ENCODE results near the gene ZNF554. TPM values are rescaled to one million over a fixed set of nuclear protein-coding genes. Genes with fewer than 3 reads are reported as not detected.

The ZNF554 gene
- total and polyA plus RNA-seq, 2 of the 8 experiments (the other 6 are each of a cell fraction or from before 2014, with no cell fraction given) = 1.8 to 5.7 TPM

- Histone ChIP-seq H3K27me3 (replicated peaks in 1 of 4; ENCODE audit: control insufficient read depth in 3 of 4, extremely low read depth in 1 of 4, insufficient read depth in 3 of 4, low read length in 3 of 4) (no peaks in the 10 kb centered on the region; a peak in 1 of 7 replicates), H2BK5ac (ENCODE audit: low read depth, low read length) (no peak overlapping the region), H3K36me3 (ENCODE audit: control insufficient read depth in 2 of 4, insufficient read depth in 4 of 4, low read length in 3 of 4) (peaks cover 12 to 35% (median 28%) of the 10 kb centered on the region in 4 experiments), H2BK15ac (ENCODE audit: low read length) (no peak overlapping the region), H2AK5ac (ENCODE audit: low read depth, low read length) (no peak overlapping the region), H3K27ac (ENCODE audit: low read depth, low read length) (no peak overlapping the region), H3K4me3 (ENCODE audit: extremely low read depth in 1 of 4, insufficient read depth in 2 of 4, low read depth in 3 of 4, low read length in 4 of 4) (no peak overlapping the region), H3K4me2 (ENCODE audit: insufficient read depth in 1 of 2, low read depth in 2 of 2, low read length in 2 of 2) (no peak overlapping the region), H3K79me1 (ENCODE audit: low read depth, low read length) (no peaks in the 10 kb centered on the region), H3K9me3 (ENCODE audit: insufficient read depth in 2 of 2, low read depth in 1 of 2, low read length in 1 of 2) (peaks cover 70 to 86% of the 10 kb centered on the region in 2 experiments), H2BK120ac (replicated peaks; ENCODE audit: low read depth, low read length) (no peak overlapping the region), H3K23me2 (ENCODE audit: low read depth, low read length) (no peaks in the 10 kb centered on the region), H3K9ac (replicated peaks in 1 of 4; ENCODE audit: extremely low read depth in 1 of 4, low read depth in 3 of 4, low read length in 3 of 4) (no peak overlapping the region), H2AFZ (ENCODE audit: low read length) (no peak overlapping the region), H3K4ac (replicated peaks; ENCODE audit: insufficient read length, low read depth, low read length) (no peak overlapping the region), H3K56ac (replicated peaks; ENCODE audit: insufficient read length, low read depth, low read length) (no peak overlapping the region), H3K4me1 (replicated peaks in 1 of 4; ENCODE audit: control insufficient read depth in 3 of 4, insufficient read depth in 4 of 4, low read length in 3 of 4) (no peaks in the 10 kb centered on the region), H3K79me2 (ENCODE audit: control insufficient read depth in 1 of 2, insufficient read depth in 2 of 2, low read length in 2 of 2) (no peaks in the 10 kb centered on the region), H4K5ac (ENCODE audit: insufficient read length, low read depth, low read length) (no peak overlapping the region), H4K20me1 (replicated peaks in 1 of 2; ENCODE audit: control insufficient read depth in 1 of 2, insufficient read depth in 2 of 2, low read length in 2 of 2) (no peaks in the 10 kb centered on the region), H2BK20ac (ENCODE audit: low read length) (no peak overlapping the region), H3K14ac (ENCODE audit: insufficient read length) (no peak overlapping the region), H4K8ac (ENCODE audit: extremely low read depth, insufficient read depth, low read length) (no peak overlapping the region), H3K18ac (ENCODE audit: extremely low read depth, low read length) (no peak overlapping the region), H3K23ac (ENCODE audit: insufficient read length) (no peak overlapping the region), H4K91ac (replicated peaks; ENCODE audit: insufficient read length, low read length) (no peak overlapping the region), H2BK12ac (ENCODE audit: low read depth, low read length) (no peak overlapping the region)
- FAIRE-seq (no peak), DNase-seq (ENCODE audit: low read depth in 1 of 2, low spot score in 2 of 2) (no peak)
- TF ChIP-seq CBX5 (IDR thresholded peaks at IDR 0.05; ENCODE audit: low read depth, low read length) = no peak
- no peak for TF ChIP-seq JUN (IDR thresholded peaks at IDR 0.05; ENCODE audit: low read depth, low read length)
- TF ChIP-seq NANOG (IDR thresholded peaks at IDR 0.05; ENCODE audit: insufficient read depth, low read depth, low read length, poor library complexity, severe bottlenecking) = no peak
- no peak for TF ChIP-seq E2F6 (IDR thresholded peaks at IDR 0.05)
- no peak for TF ChIP-seq CREB1 (IDR thresholded peaks at IDR 0.05)
- TF ChIP-seq CBX8 (IDR thresholded peaks at IDR 0.05; ENCODE audit: borderline replicate concordance, low read depth, low read length) = no peak
- no peak for TF ChIP-seq SP1 (IDR thresholded peaks at IDR 0.05; ENCODE audit: low read depth, low read length)
- ChIA-PET CTCF (ENCODE audit: partially characterized antibody) (interaction anchor here (1.3 kb wide), 1 partner anchor 31 kb away, joined by 3 read pairs; no protein-coding TSS in a partner anchor), POLR2A (ENCODE audit: partially characterized antibody) (no interaction called here)
- 83 to 100% methylated on average over 1 to 5 of the region's 5 CpGs for WGBS, 2 experiments (ENCODE audit: extremely low coverage in 1 of 2, insufficient coverage in 1 of 2, insufficient read length in 1 of 2, insufficient replicate concordance in 2 of 2, low coverage in 1 of 2, low lambda C conversion rate in 2 of 2, missing lambda C conversion rate in 1 of 2)
Measured at GRCh38 chr19:2856457-2857050, 36.9 kb downstream of the ZNF554 start.
